ENCODE results near the gene ASTN1.

ASTN1 gene

GRCh38 chr1:177138347-177138746 is 26.2 kb downstream of the ASTN1 start:
- TF ChIP-seq POLR2AphosphoS5 (IDR thresholded peaks at IDR 0.05; ENCODE audit: low read depth, low read length) = no peak
- TF ChIP-seq SIN3A (IDR thresholded peaks at IDR 0.05; ENCODE audit: borderline replicate concordance, insufficient read depth, low read length) = no peak
- no peak for TF ChIP-seq REST (IDR thresholded peaks at IDR 0.05; ENCODE audit: insufficient read depth in 1 of 2, low read depth in 2 of 2, low read length in 2 of 2)
- no peak for TF ChIP-seq TAF1 (IDR thresholded peaks at IDR 0.05; ENCODE audit: borderline replicate concordance, insufficient read depth, low read length)
- no peak for TF ChIP-seq FOXP2 (optimal IDR thresholded peaks at IDR 0.05; ENCODE audit: borderline replicate concordance, extremely low read depth, extremely low read length, insufficient read depth)

GRCh38 chr1:177137814-177138213 is 26.7 kb downstream of the ASTN1 start:
- TF ChIP-seq SIN3A (IDR thresholded peaks at IDR 0.05; ENCODE audit: borderline replicate concordance, insufficient read depth, low read length) (no peak), TAF1 (IDR thresholded peaks at IDR 0.05; ENCODE audit: borderline replicate concordance, insufficient read depth, low read length) (no peak), REST (IDR thresholded peaks at IDR 0.05; ENCODE audit: insufficient read depth in 1 of 2, low read depth in 2 of 2, low read length in 2 of 2) (no peak), POLR2AphosphoS5 (IDR thresholded peaks at IDR 0.05; ENCODE audit: low read depth, low read length) (no peak), FOXP2 (optimal IDR thresholded peaks at IDR 0.05; ENCODE audit: borderline replicate concordance, extremely low read depth, extremely low read length, insufficient read depth) (no peak)

- no peak for TF ChIP-seq SIN3A (IDR thresholded peaks at IDR 0.05; ENCODE audit: borderline replicate concordance, insufficient read depth, low read length)
- TF ChIP-seq TAF1 (IDR thresholded peaks at IDR 0.05; ENCODE audit: borderline replicate concordance, insufficient read depth, low read length) = no peak
- no peak for TF ChIP-seq REST (IDR thresholded peaks at IDR 0.05; ENCODE audit: insufficient read depth in 1 of 2, low read depth in 2 of 2, low read length in 2 of 2)
- no peak for TF ChIP-seq FOXP2 (optimal IDR thresholded peaks at IDR 0.05; ENCODE audit: borderline replicate concordance, extremely low read depth, extremely low read length, insufficient read depth)
- no peak for TF ChIP-seq POLR2AphosphoS5 (IDR thresholded peaks at IDR 0.05; ENCODE audit: low read depth, low read length)
Observed at GRCh38 chr1:177135250-177135649, 29.3 kb downstream of the ASTN1 start.

- TF ChIP-seq REST (IDR thresholded peaks at IDR 0.05; ENCODE audit: insufficient read depth in 1 of 2, low read depth in 2 of 2, low read length in 2 of 2) = no peak
- TF ChIP-seq SIN3A (IDR thresholded peaks at IDR 0.05; ENCODE audit: borderline replicate concordance, insufficient read depth, low read length) = no peak
- TF ChIP-seq POLR2AphosphoS5 (IDR thresholded peaks at IDR 0.05; ENCODE audit: low read depth, low read length) = no peak
- no peak for TF ChIP-seq TAF1 (IDR thresholded peaks at IDR 0.05; ENCODE audit: borderline replicate concordance, insufficient read depth, low read length)
- no peak for TF ChIP-seq FOXP2 (optimal IDR thresholded peaks at IDR 0.05; ENCODE audit: borderline replicate concordance, extremely low read depth, extremely low read length, insufficient read depth)
Observed at GRCh38 chr1:177133977-177134538, 30.5 kb downstream of the ASTN1 start.
